Gastroesophageal sphincter (tissue), 3 donors: ENCODE data around the gene LBX1.

ENCODE experiments used
- EP300 ChIP-seq: sonication (generic); formaldehyde crosslinking; IDR thresholded peaks from one replicate; pipeline ENCODE4 v1.6.1; 2017; ENCODE audit warnings: antibody characterized with exemption, mild to moderate bottlenecking
- POLR2A ChIP-seq, 2 donors: fragments of 450-650 bp; IDR thresholded peaks; one replicate each; pipeline ENCODE4 v1.6.1; 2017; ENCODE audit warnings: antibody characterized with exemption in 2 of 2, mild to moderate bottlenecking in 2 of 2, moderate library complexity in 1 of 2
- TF ChIP-seq, protein P1 (sequence below), 4 experiments: fragments of 200-600 bp in 2 of 4; fragments of 450-650 bp in 2 of 4; sonication (generic) in 1 of 4; IDR thresholded peaks; one replicate each; pipeline ENCODE4 v1.5.1; 2017 to 2019; ENCODE audit warnings: antibody characterized with exemption in 4 of 4, mild to moderate bottlenecking in 2 of 4, moderate library complexity in 2 of 4

DNA sequence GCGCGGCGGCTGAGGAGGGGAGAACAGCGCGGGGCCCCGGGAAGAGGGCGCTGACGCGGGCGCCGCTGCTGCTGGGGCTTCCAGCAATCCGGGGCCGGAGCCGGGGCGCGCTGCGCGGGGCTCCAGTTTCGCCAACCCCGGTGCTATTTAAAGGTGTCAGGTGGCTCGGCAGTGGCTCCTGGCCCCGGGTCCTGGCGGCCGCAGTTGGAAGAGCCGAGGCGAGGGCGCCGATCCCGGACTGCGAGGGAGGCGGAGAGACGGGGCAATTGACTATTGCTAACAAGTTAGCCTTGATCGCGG is 347 bp downstream of the LBX1 start:
- TF ChIP-seq, protein P1, sequence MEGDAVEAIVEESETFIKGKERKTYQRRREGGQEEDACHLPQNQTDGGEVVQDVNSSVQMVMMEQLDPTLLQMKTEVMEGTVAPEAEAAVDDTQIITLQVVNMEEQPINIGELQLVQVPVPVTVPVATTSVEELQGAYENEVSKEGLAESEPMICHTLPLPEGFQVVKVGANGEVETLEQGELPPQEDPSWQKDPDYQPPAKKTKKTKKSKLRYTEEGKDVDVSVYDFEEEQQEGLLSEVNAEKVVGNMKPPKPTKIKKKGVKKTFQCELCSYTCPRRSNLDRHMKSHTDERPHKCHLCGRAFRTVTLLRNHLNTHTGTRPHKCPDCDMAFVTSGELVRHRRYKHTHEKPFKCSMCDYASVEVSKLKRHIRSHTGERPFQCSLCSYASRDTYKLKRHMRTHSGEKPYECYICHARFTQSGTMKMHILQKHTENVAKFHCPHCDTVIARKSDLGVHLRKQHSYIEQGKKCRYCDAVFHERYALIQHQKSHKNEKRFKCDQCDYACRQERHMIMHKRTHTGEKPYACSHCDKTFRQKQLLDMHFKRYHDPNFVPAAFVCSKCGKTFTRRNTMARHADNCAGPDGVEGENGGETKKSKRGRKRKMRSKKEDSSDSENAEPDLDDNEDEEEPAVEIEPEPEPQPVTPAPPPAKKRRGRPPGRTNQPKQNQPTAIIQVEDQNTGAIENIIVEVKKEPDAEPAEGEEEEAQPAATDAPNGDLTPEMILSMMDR (IDR thresholded peaks at IDR 0.05), result peak in 1 of 4 experiments; percentile 12
- TF ChIP-seq POLR2A (IDR thresholded peaks at IDR 0.05) (no peak), EP300 (no peak)
